ENCODE measurements around the gene TLDC2.

TLDC2 gene

GRCh38 chr20:36862857-36863668 lies 12.9 kb upstream of the TLDC2 start:
- TF ChIP-seq CTCF (IDR thresholded peaks at IDR 0.05; ENCODE audit: borderline replicate concordance, insufficient read depth, low read depth, low read length): no peak
- peak overlapping the region; percentile 55 for H3K4me3 ChIP-seq (ENCODE audit: low read depth, low read length)

GRCh38 chr20:36865076-36865860 lies 10.7 kb upstream of the TLDC2 start:
- H3K4me3 ChIP-seq (ENCODE audit: low read depth, low read length): no peak overlapping the region
- TF ChIP-seq CTCF (IDR thresholded peaks at IDR 0.05; ENCODE audit: borderline replicate concordance, insufficient read depth, low read depth, low read length): no peak

GRCh38 chr20:36865861-36866149 lies 10.1 kb upstream of the TLDC2 start:
- no peak for TF ChIP-seq CTCF (IDR thresholded peaks at IDR 0.05; ENCODE audit: borderline replicate concordance, insufficient read depth, low read depth, low read length)

GRCh38 chr20:36866164-36866563 lies 9.8 kb upstream of the TLDC2 start:
- TF ChIP-seq CTCF (IDR thresholded peaks at IDR 0.05; ENCODE audit: borderline replicate concordance, insufficient read depth, low read depth, low read length): no peak
- H3K4me3 ChIP-seq (ENCODE audit: low read depth, low read length): no peak overlapping the region

More at GRCh38 chr20:36865861-36866149, 10.1 kb upstream of the TLDC2 start:
- no peak overlapping the region for H3K4me3 ChIP-seq (ENCODE audit: low read depth, low read length)

GRCh38 chr20:36866681-36867495 lies 9.1 kb upstream of the TLDC2 start:
- TF ChIP-seq CTCF (IDR thresholded peaks at IDR 0.05; ENCODE audit: borderline replicate concordance, insufficient read depth, low read depth, low read length): no peak
- no peak overlapping the region for H3K4me3 ChIP-seq (ENCODE audit: low read depth, low read length)

GRCh38 chr20:36871640-36872570 lies 4.0 kb upstream of the TLDC2 start:
- no peak overlapping the region for H3K4me3 ChIP-seq (ENCODE audit: low read depth, low read length)
- TF ChIP-seq CTCF (IDR thresholded peaks at IDR 0.05; ENCODE audit: borderline replicate concordance, insufficient read depth, low read depth, low read length): no peak
